GM12878 (cell line): ENCODE results near the gene MTR. TPM values are rescaled to one million over a fixed set of nuclear protein-coding genes. Genes with fewer than 3 reads are reported as not detected.

ENCODE experiments used
- ATAC-seq: fragments of 200-7000 bp; cut with Tn5 transposase; 3 replicates; pipeline ENCODE4 v1.9.1; 2020; ENCODE audit warnings: mild to moderate bottlenecking, moderate library complexity
- BruUV-seq: library from RNA; stranded (reverse); fragments of 400-500 nt; replicated peaks from 2 replicates; lab custom pipeline; 2021; lab: Mats Ljungman, UMichigan
- CTCF ChIA-PET: fragments of 300-600 bp; sonication (Branson Sonifier 250); formaldehyde crosslinking; extraction: SDS; loops from one replicate; lab custom pipeline; 2021; ENCODE audit warnings: inconsistent platforms; lab: Yijun Ruan, JAX
- POLR2A ChIA-PET: fragments of 350-600 bp; formaldehyde crosslinking; extraction: SDS; loops from one replicate; lab custom pipeline; 2021; ENCODE audit warnings: inconsistent platforms; lab: Charles Lee
- RAD21 ChIA-PET: fragments of 300-600 bp; sonication (Branson Sonifier 250); formaldehyde crosslinking; loops from one replicate; lab custom pipeline; 2023; ENCODE audit warnings: antibody characterized with exemption; ENCODE audit not compliant: unreplicated experiment; lab: Charles Lee
- SMC1A ChIA-PET: fragments of 300-600 bp; sonication (Branson Sonifier 250); formaldehyde crosslinking; loops from one replicate; lab custom pipeline; 2023; ENCODE audit not compliant: unreplicated experiment, uncharacterized antibody; lab: Charles Lee
- DNase-seq: peaks from one replicate; pipeline ENCODE4 v3.0.0-alpha.2; 2011; ENCODE audit warnings: low read depth, low spot score
- FAIRE-seq: peaks from 3 replicates; lab custom pipeline; 2011; peaks lifted over from hg19 to GRCh38; lab: Jason Lieb, UNC
- H2AFZ ChIP-seq: 2 replicates; pipeline ENCODE4 v1.6.0; 2011; ENCODE audit warnings: low read depth, low read length, control low read depth; ENCODE audit not compliant: control insufficient read depth
- H3K27ac ChIP-seq: 2 replicates; pipeline ENCODE4 v1.5.1; 2011; ENCODE audit warnings: control low read depth; ENCODE audit not compliant: control insufficient read depth, insufficient read depth
- H3K27me3 ChIP-seq, 2 experiments: replicated peaks in 1 of 2; 2 replicates each; pipeline versions ENCODE4 v1.6.0 to v1.6.1; 2011; ENCODE audit warnings: low read length in 1 of 2; ENCODE audit not compliant: control insufficient read depth in 2 of 2, insufficient read depth in 2 of 2
- H3K36me3 ChIP-seq, 2 experiments: 2 replicates each; pipeline ENCODE4 v1.5.1; 2011; ENCODE audit warnings: low read length in 1 of 2; ENCODE audit not compliant: control insufficient read depth in 2 of 2, insufficient read depth in 2 of 2
- H3K4me1 ChIP-seq: 2 replicates; pipeline ENCODE4 v1.6.1; 2011; ENCODE audit warnings: mild to moderate bottlenecking, low read length, moderate library complexity, mixed read lengths; ENCODE audit not compliant: control insufficient read depth, insufficient read depth
- H3K4me2 ChIP-seq: 2 replicates; pipeline ENCODE4 v1.6.0; 2011; ENCODE audit warnings: control low read depth; ENCODE audit not compliant: control insufficient read depth, insufficient read depth
- H3K4me3 ChIP-seq: fragments of 200-600 bp; sonication (generic); 2 replicates; pipeline ENCODE4 v1.5.1; 2016
- H3K79me2 ChIP-seq: 2 replicates; pipeline ENCODE4 v1.6.0; 2011; ENCODE audit warnings: low read length; ENCODE audit not compliant: control insufficient read depth, insufficient read depth
- H3K9ac ChIP-seq: 2 replicates; pipeline ENCODE4 v1.8.0; 2011; ENCODE audit warnings: low read length, control low read depth, mixed read lengths; ENCODE audit not compliant: control insufficient read depth, insufficient read depth
- H3K9me3 ChIP-seq: replicated peaks from 3 replicates; pipeline ENCODE4 v1.5.1; 2011; ENCODE audit warnings: mild to moderate bottlenecking, low read length; ENCODE audit not compliant: control insufficient read depth, insufficient read depth
- H4K20me1 ChIP-seq: 2 replicates; pipeline ENCODE4 v1.6.0; 2011; ENCODE audit not compliant: control insufficient read depth, insufficient read depth
- EP300 ChIP-seq, 2 experiments: fragments of 150-350 bp in 1 of 2; IDR thresholded peaks; 2 replicates each; pipeline ENCODE4 v1.6.1; 2011 to 2012; ENCODE audit warnings: low read depth in 2 of 2, low read length in 2 of 2, borderline replicate concordance in 1 of 2, improper control_type of control experiment in 1 of 2, inconsistent platforms in 1 of 2; ENCODE audit not compliant: control insufficient read depth in 1 of 2
- JUNB ChIP-seq: IDR thresholded peaks from 2 replicates; pipeline ENCODE4 v1.6.1; 2016; ENCODE audit warnings: antibody characterized with exemption, mild to moderate bottlenecking
- LARP7 ChIP-seq: fragments of 450-650 bp; IDR thresholded peaks from 2 replicates; pipeline ENCODE4 v1.6.1; 2017; ENCODE audit warnings: mild to moderate bottlenecking
- MYB ChIP-seq: fragments of 150-350 bp; IDR thresholded peaks from 2 replicates; pipeline ENCODE4 v1.6.1; 2014; ENCODE audit warnings: mild to moderate bottlenecking, low read depth, low read length, borderline replicate concordance
- POU2F2 ChIP-seq: IDR thresholded peaks from 3 replicates; pipeline ENCODE4 v1.6.1; 2011; ENCODE audit warnings: low read depth, mild to moderate bottlenecking, low read length, borderline replicate concordance
- RFX5 ChIP-seq: IDR thresholded peaks from 2 replicates; pipeline ENCODE4 v1.6.1; 2011; ENCODE audit warnings: low read depth, low read length, improper control_type of control experiment
- SRF ChIP-seq, 2 experiments: IDR thresholded peaks; 2 replicates each; pipeline ENCODE4 v1.6.1; 2011; ENCODE audit warnings: low read depth in 2 of 2, low read length in 2 of 2, mild to moderate bottlenecking in 1 of 2, moderate library complexity in 1 of 2
- TAF1 ChIP-seq: IDR thresholded peaks from 2 replicates; pipeline ENCODE4 v1.6.1; 2011; ENCODE audit warnings: mild to moderate bottlenecking, low read depth, low read length, borderline replicate concordance
- WGBS: methylation state at CpG from one replicate; pipeline ENCODE4 v1.1.6; 2016; ENCODE audit warnings: low lambda C conversion rate; ENCODE audit not compliant: insufficient replicate concordance, insufficient coverage; ENCODE audit errors: missing lambda C conversion rate; 5-methylcytosine and 5-hydroxymethylcytosine counted together
- in situ Hi-C: fragments of 300-500 bp; cut with MboI; formaldehyde crosslinking; loops from 9 replicates; pipeline ENCODE4 v1.14.3; 2018; ENCODE audit warnings: mixed read lengths
- intact Hi-C: fragments of 100-400 bp; cut with micrococcal nuclease; formaldehyde crosslinking; loops from one replicate; pipeline ENCODE4 v1.14.2; 2022; ENCODE audit not compliant: unreplicated experiment
- polyA plus RNA-seq, 11 experiments: library from polyadenylated mRNA; depleted of rRNA in 4 of 11; unstranded in 6 of 11; stranded (reverse) in 5 of 11; fragments of >200 nt; fragmentation: Nextera tagmentation in 4 of 11; fragmentation: Illumina TruSeq in 1 of 11; extraction: Ambion mirVana in 4 of 11; extraction: Trizol in 1 of 11; gene quantifications; 1 replicate in 1 of 11; 2 replicates in 10 of 11; pipeline versions ENCODE4 v1.2.1 to v1.2.3, GENCODE V29; 2011 to 2016; ENCODE audit warnings: inconsistent platforms in 2 of 11, missing spikeins in 2 of 11, low read depth in 1 of 11
- total RNA-seq, 4 experiments: library from RNA; depleted of rRNA in 3 of 4; stranded (reverse); fragments of >200 nt in 3 of 4; fragmentation: Illumina TruSeq in 1 of 4; extraction: Trizol in 1 of 4; gene quantifications; 2 replicates each; pipeline versions ENCODE4 v1.2.1 to v1.2.3, GENCODE V29; 2013 to 2021
- TF ChIP-seq, protein P1 (sequence below): IDR thresholded peaks from 2 replicates; pipeline ENCODE4 v1.6.1; 2012; ENCODE audit warnings: low read depth, low read length, improper control_type of control experiment
- TF ChIP-seq, protein P2 (sequence below): fragments of 450-650 bp; IDR thresholded peaks from 2 replicates; pipeline ENCODE4 v1.6.1; 2018; ENCODE audit warnings: mild to moderate bottlenecking, low read depth, moderate library complexity; ENCODE audit not compliant: partially characterized antibody
- TF ChIP-seq, protein P3 (sequence below): IDR thresholded peaks from 2 replicates; pipeline ENCODE4 v1.6.1; 2012; ENCODE audit warnings: improper control_type of control experiment, low read depth, low read length; ENCODE audit not compliant: insufficient replicate concordance
- TF ChIP-seq, protein P4 (sequence below), 3 experiments: IDR thresholded peaks in 2 of 3; conservative IDR thresholded peaks in 1 of 3; 2 replicates each; pipeline ENCODE4 v1.5.1; 2011; ENCODE audit warnings: low read depth in 3 of 3, low read length in 3 of 3, mild to moderate bottlenecking in 3 of 3, control low read depth in 2 of 3, moderate library complexity in 2 of 3, inconsistent platforms in 1 of 3, mixed read lengths in 1 of 3; ENCODE audit not compliant: control insufficient read depth in 2 of 3, insufficient read depth in 1 of 3; ENCODE audit errors: extremely low read depth in 1 of 3

Gene MTR
- total and polyA plus RNA-seq, 10 of the 15 experiments (the other 5 are each of a cell fraction or from before 2014, with no cell fraction given): 2.4 to 38.7 (median 16.5) TPM

DNA sequence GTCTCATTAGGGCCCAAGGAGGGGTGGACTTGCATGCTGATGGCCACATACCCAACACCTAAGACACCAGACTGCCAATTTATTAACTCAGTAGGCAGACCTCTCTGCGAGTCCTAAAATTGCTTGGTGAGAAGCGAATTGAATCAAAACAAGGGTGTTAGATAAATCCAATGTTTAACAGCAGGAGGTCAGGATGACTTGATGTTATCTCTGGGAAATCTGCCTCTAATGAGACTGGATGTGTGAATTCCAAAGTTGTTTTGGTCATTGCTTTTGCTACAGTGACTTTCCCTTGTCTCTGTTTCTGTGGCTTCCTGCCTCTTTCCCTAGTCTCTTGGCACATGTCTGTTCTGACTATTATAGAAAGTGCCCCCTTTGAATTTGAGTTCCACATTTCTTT lies 20.8 kb downstream of the MTR start:
- 98% methylated on average over 2 of the region's 2 CpGs for WGBS
- Histone ChIP-seq H2AFZ (no peak overlapping the region), H3K4me3 (no peak overlapping the region), H3K27me3 (no peaks in the 10 kb centered on the region), H3K9me3 (no peaks in the 10 kb centered on the region), H3K27ac (no peak overlapping the region), H3K9ac (no peak overlapping the region), H3K4me2 (no peak overlapping the region), H3K36me3 (peaks cover 6 to 21% of the 10 kb centered on the region in 2 experiments; a peak in 3 of 4 replicates), H4K20me1 (no peaks in the 10 kb centered on the region), H3K4me1 (no peaks in the 10 kb centered on the region), H3K79me2 (no peaks in the 10 kb centered on the region)
- ChIA-PET RAD21 (no interaction called here), POLR2A (no interaction called here), SMC1A (no interaction called here), CTCF (interaction anchor here (0.6 kb wide), 1 partner anchor 24 kb away, joined by 3 read pairs; no protein-coding TSS in a partner anchor)
- no TSS peak for BruUV-seq
- ATAC-seq: no peak
- FAIRE-seq: no peak
- in situ Hi-C loops (no loop called here), intact Hi-C loops (no loop called here)
- no peak for DNase-seq
- TF ChIP-seq JUNB (no peak), LARP7 (no peak), MYB (no peak), TAF1 (no peak), SRF (IDR thresholded peaks at IDR 0.05; ENCODE audit: low read depth in 2 of 2, low read length in 2 of 2) (no peak), POU2F2 (no peak), RFX5 (no peak), EP300 (IDR thresholded peaks at IDR 0.05; ENCODE audit: borderline replicate concordance in 1 of 2, control insufficient read depth in 1 of 2, low read depth in 2 of 2, low read length in 2 of 2) (no peak)
- TF ChIP-seq, protein P1, sequence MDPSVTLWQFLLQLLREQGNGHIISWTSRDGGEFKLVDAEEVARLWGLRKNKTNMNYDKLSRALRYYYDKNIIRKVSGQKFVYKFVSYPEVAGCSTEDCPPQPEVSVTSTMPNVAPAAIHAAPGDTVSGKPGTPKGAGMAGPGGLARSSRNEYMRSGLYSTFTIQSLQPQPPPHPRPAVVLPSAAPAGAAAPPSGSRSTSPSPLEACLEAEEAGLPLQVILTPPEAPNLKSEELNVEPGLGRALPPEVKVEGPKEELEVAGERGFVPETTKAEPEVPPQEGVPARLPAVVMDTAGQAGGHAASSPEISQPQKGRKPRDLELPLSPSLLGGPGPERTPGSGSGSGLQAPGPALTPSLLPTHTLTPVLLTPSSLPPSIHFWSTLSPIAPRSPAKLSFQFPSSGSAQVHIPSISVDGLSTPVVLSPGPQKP: no peak
- TF ChIP-seq, protein P2, sequence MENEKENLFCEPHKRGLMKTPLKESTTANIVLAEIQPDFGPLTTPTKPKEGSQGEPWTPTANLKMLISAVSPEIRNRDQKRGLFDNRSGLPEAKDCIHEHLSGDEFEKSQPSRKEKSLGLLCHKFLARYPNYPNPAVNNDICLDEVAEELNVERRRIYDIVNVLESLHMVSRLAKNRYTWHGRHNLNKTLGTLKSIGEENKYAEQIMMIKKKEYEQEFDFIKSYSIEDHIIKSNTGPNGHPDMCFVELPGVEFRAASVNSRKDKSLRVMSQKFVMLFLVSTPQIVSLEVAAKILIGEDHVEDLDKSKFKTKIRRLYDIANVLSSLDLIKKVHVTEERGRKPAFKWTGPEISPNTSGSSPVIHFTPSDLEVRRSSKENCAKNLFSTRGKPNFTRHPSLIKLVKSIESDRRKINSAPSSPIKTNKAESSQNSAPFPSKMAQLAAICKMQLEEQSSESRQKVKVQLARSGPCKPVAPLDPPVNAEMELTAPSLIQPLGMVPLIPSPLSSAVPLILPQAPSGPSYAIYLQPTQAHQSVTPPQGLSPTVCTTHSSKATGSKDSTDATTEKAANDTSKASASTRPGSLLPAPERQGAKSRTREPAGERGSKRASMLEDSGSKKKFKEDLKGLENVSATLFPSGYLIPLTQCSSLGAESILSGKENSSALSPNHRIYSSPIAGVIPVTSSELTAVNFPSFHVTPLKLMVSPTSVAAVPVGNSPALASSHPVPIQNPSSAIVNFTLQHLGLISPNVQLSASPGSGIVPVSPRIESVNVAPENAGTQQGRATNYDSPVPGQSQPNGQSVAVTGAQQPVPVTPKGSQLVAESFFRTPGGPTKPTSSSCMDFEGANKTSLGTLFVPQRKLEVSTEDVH: no peak
- TF ChIP-seq, protein P3, sequence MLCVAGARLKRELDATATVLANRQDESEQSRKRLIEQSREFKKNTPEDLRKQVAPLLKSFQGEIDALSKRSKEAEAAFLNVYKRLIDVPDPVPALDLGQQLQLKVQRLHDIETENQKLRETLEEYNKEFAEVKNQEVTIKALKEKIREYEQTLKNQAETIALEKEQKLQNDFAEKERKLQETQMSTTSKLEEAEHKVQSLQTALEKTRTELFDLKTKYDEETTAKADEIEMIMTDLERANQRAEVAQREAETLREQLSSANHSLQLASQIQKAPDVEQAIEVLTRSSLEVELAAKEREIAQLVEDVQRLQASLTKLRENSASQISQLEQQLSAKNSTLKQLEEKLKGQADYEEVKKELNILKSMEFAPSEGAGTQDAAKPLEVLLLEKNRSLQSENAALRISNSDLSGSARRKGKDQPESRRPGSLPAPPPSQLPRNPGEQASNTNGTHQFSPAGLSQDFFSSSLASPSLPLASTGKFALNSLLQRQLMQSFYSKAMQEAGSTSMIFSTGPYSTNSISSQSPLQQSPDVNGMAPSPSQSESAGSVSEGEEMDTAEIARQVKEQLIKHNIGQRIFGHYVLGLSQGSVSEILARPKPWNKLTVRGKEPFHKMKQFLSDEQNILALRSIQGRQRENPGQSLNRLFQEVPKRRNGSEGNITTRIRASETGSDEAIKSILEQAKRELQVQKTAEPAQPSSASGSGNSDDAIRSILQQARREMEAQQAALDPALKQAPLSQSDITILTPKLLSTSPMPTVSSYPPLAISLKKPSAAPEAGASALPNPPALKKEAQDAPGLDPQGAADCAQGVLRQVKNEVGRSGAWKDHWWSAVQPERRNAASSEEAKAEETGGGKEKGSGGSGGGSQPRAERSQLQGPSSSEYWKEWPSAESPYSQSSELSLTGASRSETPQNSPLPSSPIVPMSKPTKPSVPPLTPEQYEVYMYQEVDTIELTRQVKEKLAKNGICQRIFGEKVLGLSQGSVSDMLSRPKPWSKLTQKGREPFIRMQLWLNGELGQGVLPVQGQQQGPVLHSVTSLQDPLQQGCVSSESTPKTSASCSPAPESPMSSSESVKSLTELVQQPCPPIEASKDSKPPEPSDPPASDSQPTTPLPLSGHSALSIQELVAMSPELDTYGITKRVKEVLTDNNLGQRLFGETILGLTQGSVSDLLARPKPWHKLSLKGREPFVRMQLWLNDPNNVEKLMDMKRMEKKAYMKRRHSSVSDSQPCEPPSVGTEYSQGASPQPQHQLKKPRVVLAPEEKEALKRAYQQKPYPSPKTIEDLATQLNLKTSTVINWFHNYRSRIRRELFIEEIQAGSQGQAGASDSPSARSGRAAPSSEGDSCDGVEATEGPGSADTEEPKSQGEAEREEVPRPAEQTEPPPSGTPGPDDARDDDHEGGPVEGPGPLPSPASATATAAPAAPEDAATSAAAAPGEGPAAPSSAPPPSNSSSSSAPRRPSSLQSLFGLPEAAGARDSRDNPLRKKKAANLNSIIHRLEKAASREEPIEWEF: no peak
- TF ChIP-seq, protein P4, sequence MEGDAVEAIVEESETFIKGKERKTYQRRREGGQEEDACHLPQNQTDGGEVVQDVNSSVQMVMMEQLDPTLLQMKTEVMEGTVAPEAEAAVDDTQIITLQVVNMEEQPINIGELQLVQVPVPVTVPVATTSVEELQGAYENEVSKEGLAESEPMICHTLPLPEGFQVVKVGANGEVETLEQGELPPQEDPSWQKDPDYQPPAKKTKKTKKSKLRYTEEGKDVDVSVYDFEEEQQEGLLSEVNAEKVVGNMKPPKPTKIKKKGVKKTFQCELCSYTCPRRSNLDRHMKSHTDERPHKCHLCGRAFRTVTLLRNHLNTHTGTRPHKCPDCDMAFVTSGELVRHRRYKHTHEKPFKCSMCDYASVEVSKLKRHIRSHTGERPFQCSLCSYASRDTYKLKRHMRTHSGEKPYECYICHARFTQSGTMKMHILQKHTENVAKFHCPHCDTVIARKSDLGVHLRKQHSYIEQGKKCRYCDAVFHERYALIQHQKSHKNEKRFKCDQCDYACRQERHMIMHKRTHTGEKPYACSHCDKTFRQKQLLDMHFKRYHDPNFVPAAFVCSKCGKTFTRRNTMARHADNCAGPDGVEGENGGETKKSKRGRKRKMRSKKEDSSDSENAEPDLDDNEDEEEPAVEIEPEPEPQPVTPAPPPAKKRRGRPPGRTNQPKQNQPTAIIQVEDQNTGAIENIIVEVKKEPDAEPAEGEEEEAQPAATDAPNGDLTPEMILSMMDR (IDR thresholded peaks at IDR 0.05 in 2 of 3, conservative IDR thresholded peaks at IDR 0.05 in 1 of 3; ENCODE audit: control insufficient read depth in 2 of 3, extremely low read depth in 1 of 3, insufficient read depth in 1 of 3, low read depth in 3 of 3, low read length in 3 of 3): no peak
